ENCODE measurements around the gene TECPR2.
A peak's percentile ranks its signal among the peaks of the same experiment; 100 is the strongest.

The TECPR2 gene

GRCh38 chr14:102508410-102508773, 145.7 kb downstream of the TECPR2 start:
- no peak overlapping the region for H3K4me3 ChIP-seq (ENCODE audit: low read depth, low read length)
- no peak for TF ChIP-seq CTCF (IDR thresholded peaks at IDR 0.05; ENCODE audit: borderline replicate concordance, insufficient read depth, low read depth, low read length)

- peak overlapping the region; percentile 77 for H3K4me3 ChIP-seq (ENCODE audit: low read depth, low read length)
- TF ChIP-seq CTCF (IDR thresholded peaks at IDR 0.05; ENCODE audit: borderline replicate concordance, insufficient read depth, low read depth, low read length) = no peak
Measured at GRCh38 chr14:102508774-102509745, 146.3 kb downstream of the TECPR2 start.

- no peak for TF ChIP-seq CTCF (IDR thresholded peaks at IDR 0.05; ENCODE audit: borderline replicate concordance, insufficient read depth, low read depth, low read length)
Measured at GRCh38 chr14:102509746-102510615, 147.2 kb downstream of the TECPR2 start, which contains the start of gene ANKRD9. ANKRD9 (minus strand) TSS chr14:102509776; CDS start chr14:102507889, 1,887 bp downstream.

GRCh38 chr14:102510616-102511520, 148.1 kb downstream of the TECPR2 start:
- H3K4me3 ChIP-seq (ENCODE audit: low read depth, low read length) = peak overlapping the region; percentile 77
- TF ChIP-seq CTCF (IDR thresholded peaks at IDR 0.05; ENCODE audit: borderline replicate concordance, insufficient read depth, low read depth, low read length) = no peak

More at GRCh38 chr14:102509746-102510615, 147.2 kb downstream of the TECPR2 start, which contains the start of gene ANKRD9:
- H3K4me3 ChIP-seq (ENCODE audit: low read depth, low read length) = peak within 1 kb of the TSS; percentile 77

- TF ChIP-seq CTCF (IDR thresholded peaks at IDR 0.05; ENCODE audit: borderline replicate concordance, insufficient read depth, low read depth, low read length) = no peak
- H3K4me3 ChIP-seq (ENCODE audit: low read depth, low read length) = no peak overlapping the region
Measured at GRCh38 chr14:102511538-102511937, 148.8 kb downstream of the TECPR2 start.

- no peak for TF ChIP-seq CTCF (IDR thresholded peaks at IDR 0.05; ENCODE audit: borderline replicate concordance, insufficient read depth, low read depth, low read length)
- H3K4me3 ChIP-seq (ENCODE audit: low read depth, low read length) = no peak overlapping the region
Measured at GRCh38 chr14:102512793-102513300, 150.1 kb downstream of the TECPR2 start.

Measured in GM12875 (cell line).